K562 (cell line): ENCODE data around the gene MRPL54. TPM values are rescaled to one million over a fixed set of nuclear protein-coding genes. Genes with fewer than 3 reads are reported as not detected.

Experiments used
- ARNT ChIP-seq, 2 experiments: fragments of 450-650 bp; IDR thresholded peaks; 2 replicates each; pipeline ENCODE4 v1.6.1; 2016; ENCODE audit warnings: mild to moderate bottlenecking in 1 of 2
- BHLHE40 ChIP-seq: IDR thresholded peaks from 2 replicates; pipeline ENCODE4 v1.6.1; 2011; ENCODE audit warnings: low read length, improper control_type of control experiment
- CBX2 ChIP-seq: fragments of 200-600 bp; sonication (generic); IDR thresholded peaks from one replicate; pipeline ENCODE4 v1.6.1; 2012; ENCODE audit warnings: mild to moderate bottlenecking, low read length, inconsistent platforms; ENCODE audit not compliant: insufficient read depth, poor library complexity, severe bottlenecking
- CCAR2 ChIP-seq: fragments of 200-400 bp; formaldehyde crosslinking; IDR thresholded peaks from 2 replicates; pipeline ENCODE4 v1.6.1; 2017; ENCODE audit warnings: mild to moderate bottlenecking, low read depth, low read length
- CREB5 ChIP-seq: fragments of 250-450 bp; sonication (Bioruptor Pico); IDR thresholded peaks from 2 replicates; pipeline ENCODE4 v1.5.0; 2020; ENCODE audit warnings: mild to moderate bottlenecking
- CREBBP ChIP-seq: IDR thresholded peaks from one replicate; pipeline ENCODE4 v1.6.1; 2012; ENCODE audit warnings: low read depth, mild to moderate bottlenecking, control low read depth, inconsistent platforms, low read length
- EHMT2 ChIP-seq: fragments of 450-650 bp; IDR thresholded peaks from 2 replicates; pipeline ENCODE4 v1.6.1; 2018; ENCODE audit warnings: antibody characterized with exemption
- ELF2 ChIP-seq: fragments of 250-450 bp; sonication (Bioruptor Pico); IDR thresholded peaks from 2 replicates; pipeline ENCODE4 v1.5.0; 2021; ENCODE audit warnings: mild to moderate bottlenecking
- FOS ChIP-seq: IDR thresholded peaks from 3 replicates; pipeline ENCODE4 v1.6.1; 2011; ENCODE audit not compliant: insufficient read length; ENCODE audit errors: extremely low read depth
- KDM5B ChIP-seq: fragments of 200-600 bp; sonication (generic); IDR thresholded peaks from 2 replicates; pipeline ENCODE4 v1.6.1; 2012; ENCODE audit warnings: low read depth, mild to moderate bottlenecking, moderate library complexity, low read length, control low read depth, inconsistent platforms; ENCODE audit not compliant: insufficient replicate concordance
- MCM7 ChIP-seq, 2 experiments: fragments of 450-650 bp; IDR thresholded peaks; 2 replicates each; pipeline ENCODE4 v1.6.1; 2016 to 2018
- NR4A1 ChIP-seq, 2 experiments: fragments of 250-450 bp in 1 of 2; fragments of 450-650 bp in 1 of 2; sonication (Bioruptor Pico) in 1 of 2; IDR thresholded peaks; 2 replicates each; pipeline versions ENCODE4 v1.4.0 to v1.6.1; 2016 to 2020; ENCODE audit warnings: mild to moderate bottlenecking in 2 of 2, missing compliant biosample characterization in 1 of 2, missing genetic modification characterization in 1 of 2, moderate library complexity in 1 of 2
- POU5F1 ChIP-seq: fragments of 150-350 bp; IDR thresholded peaks from 2 replicates; pipeline ENCODE4 v1.6.1; 2014; ENCODE audit warnings: borderline replicate concordance, low read length, low read depth, mild to moderate bottlenecking; ENCODE audit not compliant: partially characterized antibody
- RAD51 ChIP-seq: fragments of 450-650 bp; IDR thresholded peaks from 2 replicates; pipeline ENCODE4 v1.7.1; 2016; ENCODE audit warnings: low read depth, mild to moderate bottlenecking, borderline replicate concordance
- TCF15 ChIP-seq: fragments of 250-450 bp; sonication (Bioruptor Pico); IDR thresholded peaks from 2 replicates; pipeline ENCODE4 v1.8.0; 2022; ENCODE audit warnings: moderate library complexity, mild to moderate bottlenecking, inconsistent platforms
- ZNF134 ChIP-seq: fragments of 250-450 bp; sonication (Bioruptor Pico); conservative IDR thresholded peaks from 2 replicates; pipeline ENCODE4 v1.4.0; 2020
- ZNF212 ChIP-seq: fragments of 450-650 bp; formaldehyde crosslinking; IDR thresholded peaks from 2 replicates; pipeline ENCODE4 v1.4.0; 2020; ENCODE audit warnings: mild to moderate bottlenecking
- ZNF41 ChIP-seq: fragments of 250-450 bp; sonication (Bioruptor Pico); conservative IDR thresholded peaks from 2 replicates; pipeline ENCODE4 v1.4.0; 2020; ENCODE audit warnings: mild to moderate bottlenecking
- ZNF785 ChIP-seq: fragments of 250-450 bp; sonication (Bioruptor Pico); IDR thresholded peaks from 2 replicates; pipeline ENCODE4 v1.4.0; 2020; ENCODE audit warnings: mild to moderate bottlenecking
- polyA plus RNA-seq, 8 experiments: library from polyadenylated mRNA; depleted of rRNA in 4 of 8; stranded (reverse) in 5 of 8; unstranded in 3 of 8; fragments of >200 nt; fragmentation: Nextera tagmentation in 2 of 8; fragmentation: Illumina TruSeq in 1 of 8; extraction: Ambion mirVana in 2 of 8; extraction: Trizol in 1 of 8; gene quantifications; 2 replicates each; pipeline versions ENCODE4 v1.2.1 to v1.2.3, GENCODE V29; 2011 to 2014; ENCODE audit warnings: inconsistent platforms in 1 of 8, missing spikeins in 1 of 8
- total RNA-seq, 7 experiments: library from RNA; depleted of rRNA in 6 of 7; stranded (reverse); fragments of >200 nt in 6 of 7; fragmentation: Illumina TruSeq in 2 of 7; extraction: Trizol in 2 of 7; gene quantifications; 2 replicates each; pipeline versions ENCODE4 v1.2.1 to v1.2.3, GENCODE V29; 2011 to 2021; ENCODE audit warnings: low replicate concordance in 1 of 7
- TF ChIP-seq, protein P1 (sequence below): sonication (generic); formaldehyde crosslinking; IDR thresholded peaks from 2 replicates; pipeline ENCODE4 v1.8.0; 2023; ENCODE audit warnings: mild to moderate bottlenecking, missing genetic modification reagents
- TF ChIP-seq, protein P2 (sequence below), 2 experiments: fragments of 450-650 bp in 1 of 2; sonication (generic) in 1 of 2; formaldehyde crosslinking; conservative IDR thresholded peaks; 2 replicates each; pipeline versions ENCODE4 v1.4.0 to v1.8.1; 2020 to 2022; ENCODE audit warnings: mild to moderate bottlenecking in 1 of 2, missing genetic modification reagents in 1 of 2

The MRPL54 gene
- total and polyA plus RNA-seq, 9 of the 15 experiments (the other 6 are each of a cell fraction or from before 2014, with no cell fraction given) = 3.5 to 120 (median 56.9) TPM

DNA sequence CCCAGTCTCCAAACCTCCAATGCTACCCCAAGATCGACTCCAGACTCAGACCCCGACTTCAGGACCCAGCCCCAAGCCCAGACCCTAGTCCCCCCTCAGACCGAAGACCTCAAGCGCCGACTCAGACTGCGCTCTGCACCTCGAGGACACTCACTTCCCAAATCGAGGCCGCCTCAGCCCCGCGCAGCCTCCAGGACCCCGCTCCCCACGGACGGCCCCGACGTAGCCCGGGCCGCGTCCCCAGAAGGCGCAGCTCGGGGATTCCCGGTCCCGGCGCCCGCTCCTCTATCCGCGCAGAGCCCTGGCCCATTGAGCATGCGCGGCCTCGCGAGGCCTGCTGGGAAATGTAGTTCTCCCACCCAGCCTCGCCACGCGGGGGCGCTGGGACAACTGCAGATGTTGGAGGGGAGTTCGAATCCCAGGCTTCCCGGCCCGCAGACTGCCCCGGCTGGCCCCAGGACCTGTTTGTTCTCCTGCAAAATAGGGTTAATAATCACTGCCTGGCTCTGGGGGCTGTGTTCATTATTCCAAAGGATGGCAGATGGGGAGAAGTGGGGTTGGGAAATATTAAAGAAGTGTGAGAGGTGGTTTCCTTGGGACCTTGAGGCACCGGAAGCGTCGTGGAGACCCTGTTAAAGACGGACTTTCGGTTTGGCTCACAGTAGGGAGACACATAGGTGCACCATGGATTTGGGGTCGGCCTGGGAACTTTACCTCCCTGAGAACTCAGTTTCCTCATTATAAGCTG, 926 bp upstream of the MRPL54 start, which contains the start of gene APBA3 (continued):
- TF ChIP-seq, protein P1, sequence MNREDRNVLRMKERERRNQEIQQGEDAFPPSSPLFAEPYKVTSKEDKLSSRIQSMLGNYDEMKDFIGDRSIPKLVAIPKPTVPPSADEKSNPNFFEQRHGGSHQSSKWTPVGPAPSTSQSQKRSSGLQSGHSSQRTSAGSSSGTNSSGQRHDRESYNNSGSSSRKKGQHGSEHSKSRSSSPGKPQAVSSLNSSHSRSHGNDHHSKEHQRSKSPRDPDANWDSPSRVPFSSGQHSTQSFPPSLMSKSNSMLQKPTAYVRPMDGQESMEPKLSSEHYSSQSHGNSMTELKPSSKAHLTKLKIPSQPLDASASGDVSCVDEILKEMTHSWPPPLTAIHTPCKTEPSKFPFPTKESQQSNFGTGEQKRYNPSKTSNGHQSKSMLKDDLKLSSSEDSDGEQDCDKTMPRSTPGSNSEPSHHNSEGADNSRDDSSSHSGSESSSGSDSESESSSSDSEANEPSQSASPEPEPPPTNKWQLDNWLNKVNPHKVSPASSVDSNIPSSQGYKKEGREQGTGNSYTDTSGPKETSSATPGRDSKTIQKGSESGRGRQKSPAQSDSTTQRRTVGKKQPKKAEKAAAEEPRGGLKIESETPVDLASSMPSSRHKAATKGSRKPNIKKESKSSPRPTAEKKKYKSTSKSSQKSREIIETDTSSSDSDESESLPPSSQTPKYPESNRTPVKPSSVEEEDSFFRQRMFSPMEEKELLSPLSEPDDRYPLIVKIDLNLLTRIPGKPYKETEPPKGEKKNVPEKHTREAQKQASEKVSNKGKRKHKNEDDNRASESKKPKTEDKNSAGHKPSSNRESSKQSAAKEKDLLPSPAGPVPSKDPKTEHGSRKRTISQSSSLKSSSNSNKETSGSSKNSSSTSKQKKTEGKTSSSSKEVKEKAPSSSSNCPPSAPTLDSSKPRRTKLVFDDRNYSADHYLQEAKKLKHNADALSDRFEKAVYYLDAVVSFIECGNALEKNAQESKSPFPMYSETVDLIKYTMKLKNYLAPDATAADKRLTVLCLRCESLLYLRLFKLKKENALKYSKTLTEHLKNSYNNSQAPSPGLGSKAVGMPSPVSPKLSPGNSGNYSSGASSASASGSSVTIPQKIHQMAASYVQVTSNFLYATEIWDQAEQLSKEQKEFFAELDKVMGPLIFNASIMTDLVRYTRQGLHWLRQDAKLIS (CRISPR knock-in tag) = peak; percentile 69; the same call in 1 of the 2 replicates
- TF ChIP-seq EHMT2 (peak; percentile 57; the same call in 1 of the 2 replicates), NR4A1 (CRISPR knock-in tag; IDR thresholded peaks at IDR 0.05) (no peak), NR4A1 (tag; IDR thresholded peaks at IDR 0.05) (peak; percentile 36; the same call in 1 of the 2 replicates), ZNF212 (CRISPR knock-in tag) (peak; percentile 72; the same call in 1 of the 2 replicates), ARNT (IDR thresholded peaks at IDR 0.05) (peak; percentile 61 to 72; a peak in 3 of 4 replicates), CCAR2 (no peak), RAD51 (peak; percentile 26; the same call in 1 of the 2 replicates), FOS (no peak), CREB5 (CRISPR knock-in tag) (no peak), BHLHE40 (peak; percentile 9; the same call in 1 of the 2 replicates), ZNF134 (CRISPR knock-in tag) (no peak), TCF15 (CRISPR knock-in tag) (peak; percentile 37; the same call in 1 of the 2 replicates), KDM5B (peak; percentile 71), ZNF785 (0 out of 2 replicates have a peak, but pooled peaks have one; percentile 34), ELF2 (peak; percentile 50; the same call in 1 of the 2 replicates), CREBBP (no peak), CBX2 (no peak), POU5F1 (peak; percentile 63), ZNF41 (CRISPR knock-in tag) (no peak), MCM7 (IDR thresholded peaks at IDR 0.05) (0 out of 4 replicates have a peak, but pooled peaks of 1 of the 2 experiments have one; percentile 76)
- TF ChIP-seq, protein P2, sequence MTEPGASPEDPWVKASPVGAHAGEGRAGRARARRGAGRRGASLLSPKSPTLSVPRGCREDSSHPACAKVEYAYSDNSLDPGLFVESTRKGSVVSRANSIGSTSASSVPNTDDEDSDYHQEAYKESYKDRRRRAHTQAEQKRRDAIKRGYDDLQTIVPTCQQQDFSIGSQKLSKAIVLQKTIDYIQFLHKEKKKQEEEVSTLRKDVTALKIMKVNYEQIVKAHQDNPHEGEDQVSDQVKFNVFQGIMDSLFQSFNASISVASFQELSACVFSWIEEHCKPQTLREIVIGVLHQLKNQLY (CRISPR knock-in tag; conservative IDR thresholded peaks at IDR 0.05) = no peak
